H9 (cell line): ENCODE data around the gene LIMA1. TPM values are rescaled to one million over a fixed set of nuclear protein-coding genes. Genes with fewer than 3 reads are reported as not detected.

Source experiments
- DNase-seq: peaks from one replicate; pipeline ENCODE4 v3.0.0-alpha.2; 2017
- H2AFZ ChIP-seq: one replicate; pipeline ENCODE4 v1.6.1; 2013; ENCODE audit warnings: mild to moderate bottlenecking, low read length, control low read depth, moderate library complexity
- H2AK5ac ChIP-seq: 2 replicates; pipeline ENCODE4 v1.6.1; 2013; ENCODE audit warnings: low read length, control low read depth, mixed read lengths; ENCODE audit not compliant: insufficient read length
- H2BK120ac ChIP-seq: one replicate; pipeline ENCODE4 v1.6.1; 2013; ENCODE audit warnings: low read depth, mild to moderate bottlenecking, low read length, control low read depth, inconsistent platforms; ENCODE audit not compliant: poor library complexity, severe bottlenecking
- H2BK12ac ChIP-seq: 2 replicates; pipeline ENCODE4 v1.6.1; 2013; ENCODE audit warnings: low read length, control low read depth, mixed read lengths, low read depth; ENCODE audit not compliant: insufficient read length
- H2BK15ac ChIP-seq: 2 replicates; pipeline ENCODE4 v1.6.1; 2013; ENCODE audit warnings: low read depth, low read length, control low read depth
- H2BK20ac ChIP-seq: one replicate; pipeline ENCODE4 v1.6.1; 2013; ENCODE audit warnings: low read depth, mild to moderate bottlenecking, low read length, control low read depth, inconsistent platforms; ENCODE audit not compliant: poor library complexity, severe bottlenecking
- H2BK5ac ChIP-seq: 2 replicates; pipeline ENCODE4 v1.6.1; 2013; ENCODE audit warnings: low read length, control low read depth, mixed read lengths; ENCODE audit not compliant: insufficient read length
- H3K14ac ChIP-seq: 2 replicates; pipeline ENCODE4 v1.6.1; 2013; ENCODE audit warnings: low read length, control low read depth; ENCODE audit not compliant: insufficient read depth
- H3K18ac ChIP-seq: 2 replicates; pipeline ENCODE4 v1.6.1; 2013; ENCODE audit warnings: low read depth, mild to moderate bottlenecking, mixed read lengths, low read length, control low read depth; ENCODE audit not compliant: insufficient read length
- H3K23ac ChIP-seq: 2 replicates; pipeline ENCODE4 v1.6.1; 2013; ENCODE audit warnings: low read length, control low read depth, mixed read lengths, low read depth; ENCODE audit not compliant: insufficient read length
- H3K23me2 ChIP-seq: 2 replicates; pipeline ENCODE4 v1.6.1; 2013; ENCODE audit warnings: low read depth, mild to moderate bottlenecking, mixed read lengths, low read length, control low read depth; ENCODE audit not compliant: insufficient read length, poor library complexity, severe bottlenecking
- H3K27ac ChIP-seq: 2 replicates; pipeline ENCODE4 v1.5.1; 2013; ENCODE audit warnings: low read length, control low read depth, mixed read lengths, low read depth; ENCODE audit not compliant: insufficient read length
- H3K27me3 ChIP-seq: 2 replicates; pipeline ENCODE4 v1.6.1; 2013; ENCODE audit warnings: low read length, control low read depth, inconsistent platforms; ENCODE audit not compliant: insufficient read depth
- H3K4ac ChIP-seq: 2 replicates; pipeline ENCODE4 v1.6.1; 2013; ENCODE audit warnings: low read depth, mild to moderate bottlenecking, control low read depth, inconsistent platforms, low read length, moderate library complexity
- H3K4me1 ChIP-seq: 2 replicates; pipeline ENCODE4 v1.6.1; 2013; ENCODE audit warnings: low read length, control low read depth, inconsistent platforms; ENCODE audit not compliant: insufficient read depth
- H3K4me2 ChIP-seq: 2 replicates; pipeline ENCODE4 v1.6.1; 2013; ENCODE audit warnings: low read length, control low read depth, mixed read lengths; ENCODE audit not compliant: insufficient read length, insufficient read depth
- H3K56ac ChIP-seq: 2 replicates; pipeline ENCODE4 v1.6.1; 2013; ENCODE audit warnings: low read depth, mild to moderate bottlenecking, mixed read lengths, low read length, control low read depth; ENCODE audit not compliant: insufficient read length
- H3K79me1 ChIP-seq: 2 replicates; pipeline ENCODE4 v1.6.1; 2013; ENCODE audit warnings: low read depth, mild to moderate bottlenecking, moderate library complexity, low read length, control low read depth, inconsistent platforms; ENCODE audit not compliant: insufficient read depth, poor library complexity, severe bottlenecking
- H3K79me2 ChIP-seq: 2 replicates; pipeline ENCODE4 v1.6.1; 2013; ENCODE audit warnings: low read length, control low read depth, inconsistent platforms; ENCODE audit not compliant: insufficient read depth
- H3K9ac ChIP-seq: 2 replicates; pipeline ENCODE4 v1.6.1; 2013; ENCODE audit warnings: low read length, control low read depth, mixed read lengths; ENCODE audit not compliant: insufficient read length; ENCODE audit errors: extremely low read depth
- H3K9me3 ChIP-seq: one replicate; pipeline ENCODE4 v1.6.1; 2013; ENCODE audit warnings: low read depth, low read length, inconsistent platforms; ENCODE audit not compliant: control insufficient read depth
- H3T11ph ChIP-seq: one replicate; pipeline ENCODE4 v1.6.1; 2013; ENCODE audit warnings: mild to moderate bottlenecking, low read length, control low read depth, inconsistent platforms
- H4K20me1 ChIP-seq: one replicate; pipeline ENCODE4 v1.6.1; 2013; ENCODE audit not compliant: control insufficient read depth, insufficient read length, insufficient read depth
- H4K5ac ChIP-seq: 2 replicates; pipeline ENCODE4 v1.6.1; 2013; ENCODE audit warnings: low read depth, mild to moderate bottlenecking, mixed read lengths, low read length, control low read depth; ENCODE audit not compliant: insufficient read length
- H4K8ac ChIP-seq: replicated peaks from 2 replicates; pipeline ENCODE4 v1.6.1; 2013; ENCODE audit warnings: low read length, control low read depth, mixed read lengths, low read depth; ENCODE audit not compliant: insufficient read length
- H4K91ac ChIP-seq: 2 replicates; pipeline ENCODE4 v1.6.1; 2013; ENCODE audit warnings: low read depth, mild to moderate bottlenecking, moderate library complexity, mixed read lengths, low read length, control low read depth; ENCODE audit not compliant: insufficient read length
- H3K27ac Mint-ChIP-seq, 3 experiments: 2 replicates in 2 of 3; 3 replicates in 1 of 3; pipeline ENCODE4 v1.8.0; 2020 to 2021; ENCODE audit warnings: mixed read lengths in 3 of 3, mild to moderate bottlenecking in 1 of 3, moderate library complexity in 1 of 3
- H3K27me3 Mint-ChIP-seq: 2 replicates; pipeline ENCODE4 v1.8.0; 2021; ENCODE audit warnings: low read depth, mild to moderate bottlenecking, moderate library complexity, mixed read lengths
- H3K36me3 Mint-ChIP-seq, 3 experiments: 2 replicates in 2 of 3; 3 replicates in 1 of 3; pipeline ENCODE4 v1.8.0; 2020 to 2021; ENCODE audit warnings: low read depth in 3 of 3, mixed read lengths in 3 of 3; ENCODE audit not compliant: insufficient read depth in 1 of 3
- H3K4me1 Mint-ChIP-seq, 2 experiments: 2 replicates each; pipeline ENCODE4 v1.8.0; 2020; ENCODE audit warnings: mixed read lengths in 2 of 2
- H3K4me3 Mint-ChIP-seq, 2 experiments: 2 replicates in 1 of 2; 3 replicates in 1 of 2; pipeline ENCODE4 v1.8.0; 2020 to 2021; ENCODE audit warnings: mild to moderate bottlenecking in 2 of 2, mixed read lengths in 2 of 2, moderate library complexity in 1 of 2
- H3K9me3 Mint-ChIP-seq, 2 experiments: 2 replicates in 1 of 2; 3 replicates in 1 of 2; pipeline ENCODE4 v1.8.0; 2020; ENCODE audit warnings: mild to moderate bottlenecking in 2 of 2, mixed read lengths in 2 of 2, moderate library complexity in 1 of 2
- CTCF ChIP-seq: fragments of 200-600 bp; sonication (generic); conservative IDR thresholded peaks from 3 replicates; pipeline ENCODE4 v1.8.0; 2021; ENCODE audit warnings: antibody characterized with exemption, mild to moderate bottlenecking
- WGBS: extraction: QIAGEN DNeasy Blood & Tissue Kit; methylation state at CpG from one replicate; pipeline ENCODE4 v1.1.7; 2013; ENCODE audit warnings: missing lambda C conversion rate, low lambda C conversion rate, mixed read lengths; ENCODE audit not compliant: insufficient read length; ENCODE audit errors: extremely low coverage; 5-methylcytosine and 5-hydroxymethylcytosine counted together
- total RNA-seq: library from RNA; stranded (reverse); gene quantifications from 2 replicates; pipeline ENCODE4 v1.2.1, GENCODE V29; 2021

Gene LIMA1
- total RNA-seq, 1 experiment from 2014 or later: 40.8 TPM

GRCh38 chr12:50174971-50175715, 108.2 kb downstream of the LIMA1 start:
- no peak overlapping the region for H3K27ac ChIP-seq
- Mint-ChIP-seq H3K36me3 (peaks cover 3 to 23% (median 16%) of the 10 kb centered on the region in 3 experiments), H3K4me3 (no peak overlapping the region), H3K27me3 (no peaks in the 10 kb centered on the region; the same call in 1 of the 2 replicates), H3K27ac (no peak overlapping the region; a peak in 1 of 7 replicates), H3K4me1 (peaks cover 0 to 4% of the 10 kb centered on the region in 2 experiments; a peak in 1 of 4 replicates), H3K9me3 (peaks cover 3 to 4% of the 10 kb centered on the region in 2 experiments)
- no peak overlapping the region for H2BK120ac ChIP-seq
- no peaks in the 10 kb centered on the region for H3K79me1 ChIP-seq
- H2AFZ ChIP-seq: no peak overlapping the region
- no peaks in the 10 kb centered on the region for H3K23me2 ChIP-seq
- no peak for DNase-seq
- no peaks in the 10 kb centered on the region for H3K9me3 ChIP-seq
- H4K8ac ChIP-seq: no peak overlapping the region
- no peak overlapping the region for H3K9ac ChIP-seq
- H3K4me2 ChIP-seq: no peak overlapping the region
- no peak overlapping the region for H2BK15ac ChIP-seq
- H3K79me2 ChIP-seq: no peaks in the 10 kb centered on the region
- H3K14ac ChIP-seq: no peak overlapping the region
- no peak overlapping the region for H4K91ac ChIP-seq
- H2BK20ac ChIP-seq: no peak overlapping the region
- no peaks in the 10 kb centered on the region for H3K27me3 ChIP-seq
- H2BK5ac ChIP-seq: no peak overlapping the region
- TF ChIP-seq CTCF: peak; percentile 78
- H3T11ph ChIP-seq: no peak overlapping the region
- no peak overlapping the region for H3K18ac ChIP-seq
- no peak overlapping the region for H3K56ac ChIP-seq
- no peaks in the 10 kb centered on the region for H3K4me1 ChIP-seq
- no peak overlapping the region for H3K23ac ChIP-seq
- no peak overlapping the region for H3K4ac ChIP-seq
- WGBS: no CpG with 5 or more reads among the region's 16 CpGs
- H2BK12ac ChIP-seq: no peak overlapping the region
- no peaks in the 10 kb centered on the region for H4K20me1 ChIP-seq
- no peak overlapping the region for H2AK5ac ChIP-seq
- H4K5ac ChIP-seq: no peak overlapping the region
